IMR-90 (cell line): ENCODE measurements around the gene TMOD1. TPM values are rescaled to one million over a fixed set of nuclear protein-coding genes. Genes with fewer than 3 reads are reported as not detected.

Experiments used
- polyA plus RNA-seq, 3 experiments: library from polyadenylated mRNA; depleted of rRNA; stranded (reverse); fragments of >200 nt; gene quantifications; 2 replicates each; pipeline ENCODE4 v1.2.3, GENCODE V29; 2012; ENCODE audit warnings: low replicate concordance in 1 of 3
- total RNA-seq: library from RNA; depleted of rRNA; stranded (reverse); fragments of >200 nt; gene quantifications from 2 replicates; pipeline ENCODE4 v1.2.3, GENCODE V29; 2012; rRNA removed

The TMOD1 gene
- total and polyA plus RNA-seq, 2 of the 4 experiments (the other 2 are of a cell fraction), result 0.18 to 0.38 TPM

Other genes starting within 250 kb of the TMOD1 start
- gene CCDC180, start 194.0 kb upstream of the TMOD1 start, total RNA-seq, result 0.56 and 0.90 TPM in 2 replicates
- gene CCDC180, start 194.0 kb upstream of the TMOD1 start, polyA plus RNA-seq (2012; rRNA removed), result 0.24 and 0.59 TPM in 2 replicates
- gene TDRD7, start 89.6 kb upstream of the TMOD1 start, total RNA-seq, result 8.1 and 9.7 TPM in 2 replicates
- 3.9 and 4.4 TPM in 2 replicates for gene TDRD7, start 89.6 kb upstream of the TMOD1 start, polyA plus RNA-seq (2012; rRNA removed)
- 16.3 and 18.3 TPM in 2 replicates for gene TSTD2, start 131.7 kb downstream of the TMOD1 start, total RNA-seq
- 9.0 and 11.2 TPM in 2 replicates for gene TSTD2, start 131.7 kb downstream of the TMOD1 start, polyA plus RNA-seq (2012; rRNA removed)
- 46.4 and 58.3 TPM in 2 replicates for gene NCBP1, start 132.2 kb downstream of the TMOD1 start, total RNA-seq
- gene NCBP1, start 132.2 kb downstream of the TMOD1 start, polyA plus RNA-seq (2012; rRNA removed), result 14.3 and 17.8 TPM in 2 replicates
- 1.4 and 4.4 TPM in 2 replicates for gene XPA, start 195.7 kb downstream of the TMOD1 start, total RNA-seq
- gene XPA, start 195.7 kb downstream of the TMOD1 start, polyA plus RNA-seq (2012; rRNA removed), result 1.9 and 2.2 TPM in 2 replicates